ENCODE measurements around the gene EIF4A2. TPM values are rescaled to one million over a fixed set of nuclear protein-coding genes. Genes with fewer than 3 reads are reported as not detected.
A peak's percentile ranks its signal among the peaks of the same experiment; 100 is the strongest.

The EIF4A2 gene
- total and polyA plus RNA-seq, 9 of the 15 experiments (the other 6 are each of a cell fraction or from before 2014, with no cell fraction given) = 307 to 754 (median 435) TPM

GRCh38 chr3:186750316-186750715, 33.1 kb upstream of the EIF4A2 start:
- ChIA-PET POLR2A (interaction anchor here (1.5 kb wide), 1 partner anchor 33 kb away, joined by 7 read pairs; the partner anchor contains the start of gene EIF4A2), CTCF (ENCODE audit: low intra/inter-chr PET ratio) (no interaction called here)
- H3K4me2 ChIP-seq (ENCODE audit: insufficient read depth, low read length) = no peak overlapping the region
- H4K20me1 ChIP-seq (replicated peaks; ENCODE audit: control insufficient read depth, insufficient read depth, low read length) = no peaks in the 10 kb centered on the region
- H3K9ac ChIP-seq (ENCODE audit: insufficient read depth in 1 of 2, low read depth in 2 of 2, low read length in 2 of 2) = no peak overlapping the region
- BruUV-seq (replicated peaks) = no TSS peak
- ATAC-seq (no peak), DNase-seq (ENCODE audit: extremely low read depth in 1 of 4, low spot score in 3 of 4) (no peak), FAIRE-seq (no peak)
- no peaks in the 10 kb centered on the region for H3K79me2 ChIP-seq (ENCODE audit: control insufficient read depth, insufficient read depth, low read length)
- intact Hi-C loops (cut with micrococcal nuclease) (loop anchor here (5.0 kb wide), 2 partner anchors 53 to 768 kb away; no protein-coding TSS in a partner anchor), in situ Hi-C loops (cut with MboI) (loop anchor here (10.0 kb wide), 1 partner anchor 136 kb away; the partner anchor contains the start of gene AHSG)
- H3K4me3 ChIP-seq = no peak overlapping the region
- no peaks in the 10 kb centered on the region for H3K9me1 ChIP-seq (ENCODE audit: control insufficient read depth, insufficient read depth, low read length)
- no peak overlapping the region for H3K27ac ChIP-seq (ENCODE audit: extremely low read depth, low read depth, low read length)
- peaks cover 5 to 6% of the 10 kb centered on the region in 2 experiments; a peak in 3 of 5 replicates for H3K4me1 ChIP-seq (replicated peaks in 1 of 2; ENCODE audit: control insufficient read depth in 2 of 2, insufficient read depth in 2 of 2, low read length in 2 of 2)
- H3K36me3 ChIP-seq (ENCODE audit: control insufficient read depth, insufficient read depth, low read length) = no peaks in the 10 kb centered on the region
- H3K9me3 ChIP-seq (replicated peaks; ENCODE audit: control insufficient read depth, insufficient read depth, low read depth, low read length) = no peaks in the 10 kb centered on the region
- H3K27me3 ChIP-seq (ENCODE audit: control insufficient read depth in 2 of 2, insufficient read depth in 2 of 2, low read length in 2 of 2) = no peaks in the 10 kb centered on the region
- WGBS (ENCODE audit: insufficient coverage, low coverage, missing lambda C conversion rate) = 21% methylated on average over 2 of the region's 2 CpGs
- H2AFZ ChIP-seq (ENCODE audit: low read depth, low read length) = no peak overlapping the region
- TF ChIP-seq ADNP (tag; IDR thresholded peaks at IDR 0.05) (peak; percentile 89), KDM1A (IDR thresholded peaks at IDR 0.05) (peak; percentile 62 to 64), HES1 (IDR thresholded peaks at IDR 0.05; ENCODE audit: low read depth) (no peak), ATF4 (CRISPR knock-in tag; IDR thresholded peaks at IDR 0.05) (no peak), ZNF121 (CRISPR knock-in tag; conservative IDR thresholded peaks at IDR 0.05) (peak; percentile 77), UBTF (IDR thresholded peaks at IDR 0.05; ENCODE audit: borderline replicate concordance in 1 of 2, low read depth in 2 of 2, low read length in 2 of 2) (no peak), HDAC1 (IDR thresholded peaks at IDR 0.05) (no peak), KHSRP (IDR thresholded peaks at IDR 0.05) (no peak), SRSF7 (optimal IDR thresholded peaks at IDR 0.05; ENCODE audit: low read depth, low read length) (no peak), RCOR1 (IDR thresholded peaks at IDR 0.05; ENCODE audit: borderline replicate concordance in 1 of 2, low read depth in 2 of 2, low read length in 2 of 2) (peak in 1 of 2 experiments; percentile 63; a peak in 2 of 4 replicates), ARHGAP35 (IDR thresholded peaks at IDR 0.05; ENCODE audit: partially characterized antibody) (no peak), BCOR (IDR thresholded peaks at IDR 0.05) (peak; percentile 93), MIER1 (IDR thresholded peaks at IDR 0.05; ENCODE audit: low read depth) (no peak), HDAC2 (IDR thresholded peaks at IDR 0.05) (peak; percentile 78; the same call in 1 of the 2 replicates), PHF21A (IDR thresholded peaks at IDR 0.05; ENCODE audit: borderline replicate concordance, low read depth) (no peak), SMARCA5 (IDR thresholded peaks at IDR 0.05) (peak; percentile 82), RBM25 (IDR thresholded peaks at IDR 0.05; ENCODE audit: low read depth, low read length, severe bottlenecking) (peak; percentile 88), EWSR1 (IDR thresholded peaks at IDR 0.05; ENCODE audit: borderline replicate concordance, low read depth, partially characterized antibody) (no peak), ZFP1 (CRISPR knock-in tag; IDR thresholded peaks at IDR 0.05) (no peak), MBD1 (CRISPR knock-in tag; IDR thresholded peaks at IDR 0.05) (no peak)

All from K562 (cell line).